SU-DHL-6 (cell line): ENCODE data around the gene DYNAP.

ENCODE experiments used
- EZH2phosphoT487 ChIP-seq: fragments of 200-600 bp; sonication (generic), shearing (Covaris generic); conservative IDR thresholded peaks from 2 replicates; pipeline ENCODE4 v1.6.1; 2018; ENCODE audit warnings: mild to moderate bottlenecking, antibody characterized with exemption, low read length, moderate library complexity, mixed read lengths
- TF ChIP-seq, protein P1 (sequence below): fragments of 200-600 bp; sonication (generic); IDR thresholded peaks from one replicate; pipeline ENCODE4 v1.5.1; 2017; ENCODE audit warnings: antibody characterized with exemption, mild to moderate bottlenecking, low read length, moderate library complexity; ENCODE audit not compliant: insufficient read depth, poor library complexity, severe bottlenecking

DNA sequence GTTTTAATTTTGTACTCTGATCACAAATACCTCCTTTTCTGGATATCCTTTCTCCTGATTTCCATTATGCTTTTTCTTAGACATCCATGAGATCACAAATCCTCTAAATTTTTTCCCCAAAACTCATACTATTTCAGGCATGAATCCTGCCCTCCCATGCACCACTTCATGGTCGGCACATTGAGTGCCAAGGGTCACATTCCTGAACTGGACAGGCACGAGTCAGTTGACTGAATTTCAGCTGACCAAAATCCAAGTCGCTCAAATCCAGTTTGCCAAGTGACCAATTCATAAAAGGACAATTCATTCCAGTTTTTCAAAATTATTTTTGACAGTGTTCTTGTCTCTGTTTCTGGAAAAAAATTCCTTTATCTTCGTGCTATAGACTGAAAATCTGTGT is 22.1 kb downstream of the DYNAP start:
- TF ChIP-seq, protein P1, sequence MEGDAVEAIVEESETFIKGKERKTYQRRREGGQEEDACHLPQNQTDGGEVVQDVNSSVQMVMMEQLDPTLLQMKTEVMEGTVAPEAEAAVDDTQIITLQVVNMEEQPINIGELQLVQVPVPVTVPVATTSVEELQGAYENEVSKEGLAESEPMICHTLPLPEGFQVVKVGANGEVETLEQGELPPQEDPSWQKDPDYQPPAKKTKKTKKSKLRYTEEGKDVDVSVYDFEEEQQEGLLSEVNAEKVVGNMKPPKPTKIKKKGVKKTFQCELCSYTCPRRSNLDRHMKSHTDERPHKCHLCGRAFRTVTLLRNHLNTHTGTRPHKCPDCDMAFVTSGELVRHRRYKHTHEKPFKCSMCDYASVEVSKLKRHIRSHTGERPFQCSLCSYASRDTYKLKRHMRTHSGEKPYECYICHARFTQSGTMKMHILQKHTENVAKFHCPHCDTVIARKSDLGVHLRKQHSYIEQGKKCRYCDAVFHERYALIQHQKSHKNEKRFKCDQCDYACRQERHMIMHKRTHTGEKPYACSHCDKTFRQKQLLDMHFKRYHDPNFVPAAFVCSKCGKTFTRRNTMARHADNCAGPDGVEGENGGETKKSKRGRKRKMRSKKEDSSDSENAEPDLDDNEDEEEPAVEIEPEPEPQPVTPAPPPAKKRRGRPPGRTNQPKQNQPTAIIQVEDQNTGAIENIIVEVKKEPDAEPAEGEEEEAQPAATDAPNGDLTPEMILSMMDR, result no peak
- no peak for TF ChIP-seq EZH2phosphoT487
